ENCODE results near the gene EIF2B5. TPM values are rescaled to one million over a fixed set of nuclear protein-coding genes. Genes with fewer than 3 reads are reported as not detected.

EIF2B5 gene
- polyA plus RNA-seq, 1 experiment = 32.9 TPM

GRCh38 chr3:184172681-184173373, 37.7 kb downstream of the EIF2B5 start:
- Histone ChIP-seq H3K36me3 (ENCODE audit: control insufficient read depth, insufficient read depth, low read length) (peaks cover 24% of the 10 kb centered on the region), H3K4me3 (ENCODE audit: low read depth, low read length) (no peak overlapping the region), H3K27me3 (ENCODE audit: control insufficient read depth, insufficient read depth, low read length) (no peaks in the 10 kb centered on the region)
- no peak for TF ChIP-seq CTCF (IDR thresholded peaks at IDR 0.05; ENCODE audit: insufficient read depth, low read depth, low read length)
- ChIA-PET CTCF (interaction anchor here (0.6 to 1.3 kb wide), 5 partner anchors 12 to 287 kb away, joined by 3 read pairs; partner anchors contain the start of genes EEF1AKMT4 and EIF2B5), POLR2A (no interaction called here)
- peak; percentile 55 for DNase-seq (ENCODE audit: low read depth)

- TF ChIP-seq CTCF (IDR thresholded peaks at IDR 0.05; ENCODE audit: insufficient read depth, low read depth, low read length) = no peak
- Histone ChIP-seq H3K4me3 (ENCODE audit: low read depth, low read length) (no peak overlapping the region), H3K27me3 (ENCODE audit: control insufficient read depth, insufficient read depth, low read length) (no peaks in the 10 kb centered on the region), H3K36me3 (ENCODE audit: control insufficient read depth, insufficient read depth, low read length) (peaks cover 27% of the 10 kb centered on the region)
- POLR2A ChIA-PET = no interaction called here
- CTCF ChIA-PET = interaction anchor here (0.9 kb wide), 1 partner anchor 54 kb away, joined by 3 read pairs; no protein-coding TSS in a partner anchor
- DNase-seq (ENCODE audit: low read depth) = no peak
These were observed 38.2 kb downstream of the EIF2B5 start for GRCh38 chr3:184173374-184173722.

GRCh38 chr3:184174284-184174645, 39.1 kb downstream of the EIF2B5 start:
- Histone ChIP-seq H3K4me3 (ENCODE audit: low read depth, low read length) (no peak overlapping the region), H3K36me3 (ENCODE audit: control insufficient read depth, insufficient read depth, low read length) (peaks cover 34% of the 10 kb centered on the region), H3K27me3 (ENCODE audit: control insufficient read depth, insufficient read depth, low read length) (no peaks in the 10 kb centered on the region)
- POLR2A ChIA-PET = interaction anchor here (0.6 kb wide), 1 partner anchor 9 kb away, joined by 13 read pairs; no protein-coding TSS in a partner anchor
- CTCF ChIA-PET = interaction anchor here (0.6 to 1.8 kb wide), 3 partner anchors 10 to 76 kb away, joined by 3 to 5 read pairs (median 4); partner anchors contain the start of gene EEF1AKMT4
- DNase-seq (ENCODE audit: low read depth) = no peak
- TF ChIP-seq CTCF (IDR thresholded peaks at IDR 0.05; ENCODE audit: insufficient read depth, low read depth, low read length) = no peak

GRCh38 chr3:184174646-184175492, 39.7 kb downstream of the EIF2B5 start, which contains the start of gene AP2M1:
Gene AP2M1, plus strand, starts transcription at chr3:184174855. Its CDS starts 2,139 bp downstream, at chr3:184176994.
- H3K36me3 ChIP-seq (ENCODE audit: control insufficient read depth, insufficient read depth, low read length) = peaks cover 31% of the 10 kb centered on the region
- 0 out of 2 replicates have a peak, but pooled peaks have one; percentile 3 for TF ChIP-seq CTCF (IDR thresholded peaks at IDR 0.05; ENCODE audit: insufficient read depth, low read depth, low read length)
- H3K27me3 ChIP-seq (ENCODE audit: control insufficient read depth, insufficient read depth, low read length) = no peaks in the 10 kb centered on the region
- peak; percentile 99 for DNase-seq (ENCODE audit: low read depth)
- H3K4me3 ChIP-seq (ENCODE audit: low read depth, low read length) = peak within 1 kb of the TSS; percentile 92
- ChIA-PET CTCF (interaction anchor here (0.6 to 1.8 kb wide), 3 partner anchors 11 to 75 kb away, joined by 3 to 5 read pairs (median 4); partner anchors contain the start of gene EEF1AKMT4), POLR2A (interaction anchor here (0.6 kb wide), 1 partner anchor 8 kb away, joined by 13 read pairs; no protein-coding TSS in a partner anchor)

- TF ChIP-seq CTCF (IDR thresholded peaks at IDR 0.05; ENCODE audit: insufficient read depth, low read depth, low read length) = no peak
- CTCF ChIA-PET = interaction anchor here (1.0 to 1.8 kb wide), 2 partner anchors 51 to 74 kb away, joined by 4 to 5 read pairs; partner anchors contain the start of gene EEF1AKMT4
- H3K4me3 ChIP-seq (ENCODE audit: low read depth, low read length) = peak overlapping the region; percentile 92
- no peaks in the 10 kb centered on the region for H3K27me3 ChIP-seq (ENCODE audit: control insufficient read depth, insufficient read depth, low read length)
- H3K36me3 ChIP-seq (ENCODE audit: control insufficient read depth, insufficient read depth, low read length) = peaks cover 36% of the 10 kb centered on the region
- POLR2A ChIA-PET = no interaction called here
- DNase-seq (ENCODE audit: low read depth) = no peak
These were observed 40.3 kb downstream of the EIF2B5 start for GRCh38 chr3:184175506-184175905.
